ENCODE results near the gene DDX49.

The DDX49 gene

GRCh38 chr19:18961767-18962620, 42.5 kb downstream of the DDX49 start:
- H3K27ac ChIP-seq, result no peak overlapping the region
- no peak overlapping the region for H3K4me3 ChIP-seq

- Histone ChIP-seq H3K27ac (no peak overlapping the region), H3K4me3 (no peak overlapping the region)
Observed at GRCh38 chr19:18964121-18964520, 44.6 kb downstream of the DDX49 start.

GRCh38 chr19:18966307-18966706, 46.8 kb downstream of the DDX49 start:
- peak overlapping the region in 2 of 21 experiments; percentile 45 to 59 for H3K27ac ChIP-seq

GRCh38 chr19:18967358-18968146, 48.0 kb downstream of the DDX49 start:
- no peak overlapping the region for H3K4me3 ChIP-seq
- peak overlapping the region in 16 of 21 experiments; percentile 6 to 81 (median 48) for H3K27ac ChIP-seq

More at GRCh38 chr19:18966307-18966706, 46.8 kb downstream of the DDX49 start:
- no peak overlapping the region for H3K4me3 ChIP-seq

- Histone ChIP-seq H3K27ac (peak overlapping the region in 11 of 21 experiments; percentile 1 to 55 (median 42)), H3K4me3 (no peak overlapping the region)
Observed at GRCh38 chr19:18969931-18970659, 50.6 kb downstream of the DDX49 start.

- no peak overlapping the region for H3K4me3 ChIP-seq
- H3K27ac ChIP-seq, result peak overlapping the region in 8 of 21 experiments; percentile 5 to 30 (median 14)
Observed at GRCh38 chr19:18972301-18972811, 52.8 kb downstream of the DDX49 start.

GRCh38 chr19:18972851-18973250, 53.3 kb downstream of the DDX49 start:
- H3K4me3 ChIP-seq, result no peak overlapping the region
- H3K27ac ChIP-seq, result peak overlapping the region in 1 of 21 experiments; percentile 22

- H3K27ac ChIP-seq, result no peak overlapping the region
- H3K4me3 ChIP-seq, result no peak overlapping the region
Observed at GRCh38 chr19:18975011-18975410, 55.5 kb downstream of the DDX49 start.

- Histone ChIP-seq H3K27ac (no peak overlapping the region), H3K4me3 (no peak overlapping the region)
Observed at GRCh38 chr19:18975869-18976268, 56.4 kb downstream of the DDX49 start.

All from skin epidermis (tissue), 12 donors.